ENCODE data around the gene UPK1A. TPM values are rescaled to one million over a fixed set of nuclear protein-coding genes. Genes with fewer than 3 reads are reported as not detected.
A peak's percentile ranks its signal among the peaks of the same experiment; 100 is the strongest.

UPK1A gene
- total RNA-seq (2022) (not detected in 2 replicates), Bru-seq, nascent RNA (percentile 17 among the genes with signal in this experiment), BruChase-seq, experiment 1, labeled RNA remaining after a 6-hour chase (percentile 18 among the genes with signal in this experiment), BruChase-seq, experiment 2, labeled RNA remaining after a 2-hour chase (percentile 24 among the genes with signal in this experiment)
- long read RNA-seq, result 0 reads

GRCh38 chr19:35666251-35666913 is at the start of gene UPK1A:
UPK1A (plus strand) TSS chr19:35666517; CDS start chr19:35666813, 296 bp downstream.
- Mint-ChIP-seq H3K27me3 (ENCODE audit: unreplicated experiment) (peaks cover 54% of the 10 kb centered on the region), H3K9me3 (ENCODE audit: low read depth, unreplicated experiment) (no peaks in the 10 kb centered on the region), H3K4me3 (ENCODE audit: low read depth, unreplicated experiment) (no peak within 1 kb of the TSS), H3K4me1 (ENCODE audit: low read depth, unreplicated experiment) (peaks cover 11% of the 10 kb centered on the region), H3K36me3 (ENCODE audit: insufficient read depth, unreplicated experiment) (peaks cover 4% of the 10 kb centered on the region), H3K27ac (ENCODE audit: unreplicated experiment) (no peak within 1 kb of the TSS)
- CTCF ChIA-PET, result interaction anchor here (0.7 kb wide), 1 partner anchor 128 kb away, joined by 3 read pairs; no protein-coding TSS in a partner anchor
- intact Hi-C loops (cut with micrococcal nuclease; ENCODE audit: unreplicated experiment), result no loop called here
- BruUV-seq (replicated peaks), result no TSS peak
- no peak for TF ChIP-seq CTCF (IDR thresholded peaks at IDR 0.05; ENCODE audit: unreplicated experiment)
- DNase-seq, result no peak

GRCh38 chr19:35618857-35619256 is 47.5 kb upstream of the UPK1A start:
- Mint-ChIP-seq H3K9me3 (ENCODE audit: low read depth, unreplicated experiment) (no peaks in the 10 kb centered on the region), H3K4me3 (ENCODE audit: low read depth, unreplicated experiment) (no peak overlapping the region), H3K27me3 (ENCODE audit: unreplicated experiment) (no peaks in the 10 kb centered on the region), H3K4me1 (ENCODE audit: low read depth, unreplicated experiment) (no peaks in the 10 kb centered on the region), H3K36me3 (ENCODE audit: insufficient read depth, unreplicated experiment) (peaks cover 10% of the 10 kb centered on the region), H3K27ac (ENCODE audit: unreplicated experiment) (no peak overlapping the region)
- TF ChIP-seq CTCF (IDR thresholded peaks at IDR 0.05; ENCODE audit: unreplicated experiment), result no peak
- intact Hi-C loops (cut with micrococcal nuclease; ENCODE audit: unreplicated experiment), result no loop called here
- no peak for DNase-seq
- no TSS peak for BruUV-seq (replicated peaks)
- CTCF ChIA-PET, result interaction anchor here (0.6 kb wide), 1 partner anchor 276 kb away, joined by 3 read pairs; no protein-coding TSS in a partner anchor

GRCh38 chr19:35619290-35619923 is 46.9 kb upstream of the UPK1A start:
- H3K27ac Mint-ChIP-seq (ENCODE audit: unreplicated experiment), result no peak overlapping the region
- no peak for DNase-seq
- peaks cover 9% of the 10 kb centered on the region for H3K36me3 Mint-ChIP-seq (ENCODE audit: insufficient read depth, unreplicated experiment)
- intact Hi-C loops (cut with micrococcal nuclease; ENCODE audit: unreplicated experiment), result no loop called here
- H3K4me3 Mint-ChIP-seq (ENCODE audit: low read depth, unreplicated experiment), result no peak overlapping the region
- H3K27me3 Mint-ChIP-seq (ENCODE audit: unreplicated experiment), result no peaks in the 10 kb centered on the region
- no peaks in the 10 kb centered on the region for H3K9me3 Mint-ChIP-seq (ENCODE audit: low read depth, unreplicated experiment)
- CTCF ChIA-PET, result interaction anchor here (0.6 kb wide), 1 partner anchor 276 kb away, joined by 3 read pairs; no protein-coding TSS in a partner anchor
- no peaks in the 10 kb centered on the region for H3K4me1 Mint-ChIP-seq (ENCODE audit: low read depth, unreplicated experiment)
- no TSS peak for BruUV-seq (replicated peaks)
- no peak for TF ChIP-seq CTCF (IDR thresholded peaks at IDR 0.05; ENCODE audit: unreplicated experiment)

GRCh38 chr19:35620001-35620400 is 46.3 kb upstream of the UPK1A start:
- CTCF ChIA-PET, result no interaction called here

More at GRCh38 chr19:35620001-35620400, 46.3 kb upstream of the UPK1A start:
- Mint-ChIP-seq H3K4me3 (ENCODE audit: low read depth, unreplicated experiment) (no peak overlapping the region), H3K9me3 (ENCODE audit: low read depth, unreplicated experiment) (no peaks in the 10 kb centered on the region), H3K4me1 (ENCODE audit: low read depth, unreplicated experiment) (no peaks in the 10 kb centered on the region), H3K27me3 (ENCODE audit: unreplicated experiment) (no peaks in the 10 kb centered on the region), H3K27ac (ENCODE audit: unreplicated experiment) (no peak overlapping the region), H3K36me3 (ENCODE audit: insufficient read depth, unreplicated experiment) (peaks cover 9% of the 10 kb centered on the region)
- DNase-seq, result no peak
- intact Hi-C loops (cut with micrococcal nuclease; ENCODE audit: unreplicated experiment), result no loop called here
- no peak for TF ChIP-seq CTCF (IDR thresholded peaks at IDR 0.05; ENCODE audit: unreplicated experiment)
- no TSS peak for BruUV-seq (replicated peaks)

Data from Calu3 (cell line).